ENCODE measurements around the gene CSDE1. TPM values are rescaled to one million over a fixed set of nuclear protein-coding genes. Genes with fewer than 3 reads are reported as not detected.

CSDE1 gene
- polyA plus RNA-seq, 4 donors: 167 to 343 (median 183) TPM

DNA sequence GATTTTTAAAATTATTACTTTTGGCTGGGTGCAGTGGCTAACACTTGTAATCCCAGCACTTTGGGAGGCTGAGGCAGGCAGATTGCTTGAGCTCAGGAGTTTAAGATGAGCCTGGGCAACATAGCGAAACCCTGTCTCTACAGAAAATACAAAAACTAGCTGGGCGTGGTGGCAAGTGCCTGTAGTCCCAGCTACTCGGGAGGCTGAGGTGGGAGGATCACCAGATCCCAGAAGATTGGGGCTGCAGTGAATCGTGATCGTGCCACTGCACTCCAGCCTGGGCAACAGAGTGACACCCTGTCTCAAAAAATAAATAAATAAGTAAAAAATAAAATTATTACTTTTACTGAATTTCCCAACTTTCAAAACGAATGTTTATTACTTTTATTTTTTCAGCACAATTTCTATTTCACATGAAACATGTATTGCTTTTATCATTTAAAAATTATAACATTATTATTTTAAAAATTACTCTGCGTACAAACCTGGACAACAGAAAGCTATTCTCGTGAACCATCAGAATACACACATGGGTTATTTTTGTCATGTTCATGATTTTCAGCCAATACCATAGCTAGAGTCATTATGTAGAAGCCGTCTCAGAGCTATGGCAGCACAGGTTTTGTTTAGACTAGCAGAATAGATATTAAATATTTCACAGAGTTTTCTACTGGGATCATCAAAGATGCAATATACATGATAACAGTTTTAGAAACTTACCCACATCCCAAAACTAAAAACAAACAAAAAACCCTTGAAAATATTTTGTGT lies 63.1 kb downstream of the CSDE1 start:
- Histone ChIP-seq H3K27ac (ENCODE audit: low read depth in 1 of 3, low read length in 2 of 3) (no peak overlapping the region), H3K36me3 (ENCODE audit: control insufficient read depth in 3 of 3, insufficient read depth in 2 of 3, low read depth in 1 of 3, low read length in 3 of 3) (no peaks in the 10 kb centered on the region), H3K9me3 (ENCODE audit: control insufficient read depth in 2 of 2, insufficient read depth in 1 of 2, low read depth in 1 of 2, low read length in 1 of 2) (no peaks in the 10 kb centered on the region), H3K4me1 (ENCODE audit: control insufficient read depth in 3 of 3, insufficient read depth in 2 of 3, low read depth in 1 of 3, low read length in 2 of 3) (no peaks in the 10 kb centered on the region), H3K27me3 (ENCODE audit: control insufficient read depth in 3 of 3, insufficient read depth in 3 of 3, low read length in 3 of 3) (no peaks in the 10 kb centered on the region), H3K4me3 (ENCODE audit: low read depth in 1 of 3, low read length in 3 of 3) (no peak overlapping the region)
- DNase-seq: no peak
- WGBS, 3 donors: 80 to 83% (median 81%) methylated on average over 9 of the region's 9 CpGs
- no peak for FAIRE-seq

DNA sequence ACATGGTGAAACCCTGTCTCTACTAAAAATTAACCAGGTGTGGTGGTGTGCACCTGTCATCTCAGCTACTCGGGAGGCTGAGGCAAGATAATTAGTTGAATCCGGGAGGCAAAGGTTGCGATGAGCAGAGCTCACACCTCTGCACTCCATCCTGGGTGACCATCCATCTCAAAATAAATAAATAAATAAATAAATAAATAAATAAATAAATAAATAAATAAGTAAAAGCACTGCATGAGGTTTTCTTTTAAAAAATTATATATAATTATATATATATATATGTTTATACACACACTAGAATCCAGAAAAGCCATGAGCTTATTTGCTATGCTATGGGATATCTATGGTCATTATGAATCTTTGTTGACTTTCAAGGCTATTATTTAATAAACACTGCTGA lies 64.8 kb downstream of the CSDE1 start:
- Histone ChIP-seq H3K27ac (ENCODE audit: low read depth in 1 of 3, low read length in 2 of 3) (no peak overlapping the region), H3K9me3 (ENCODE audit: control insufficient read depth in 2 of 2, insufficient read depth in 1 of 2, low read depth in 1 of 2, low read length in 1 of 2) (no peaks in the 10 kb centered on the region), H3K4me1 (ENCODE audit: control insufficient read depth in 3 of 3, insufficient read depth in 2 of 3, low read depth in 1 of 3, low read length in 2 of 3) (no peaks in the 10 kb centered on the region), H3K36me3 (ENCODE audit: control insufficient read depth in 3 of 3, insufficient read depth in 2 of 3, low read depth in 1 of 3, low read length in 3 of 3) (no peaks in the 10 kb centered on the region), H3K4me3 (ENCODE audit: low read depth in 1 of 3, low read length in 3 of 3) (no peak overlapping the region), H3K27me3 (ENCODE audit: control insufficient read depth in 3 of 3, insufficient read depth in 3 of 3, low read length in 3 of 3) (no peaks in the 10 kb centered on the region)
- FAIRE-seq (no peak), DNase-seq (no peak)
- 87 to 91% (median 88%) methylated on average over 3 of the region's 3 CpGs for WGBS, 3 donors

DNA sequence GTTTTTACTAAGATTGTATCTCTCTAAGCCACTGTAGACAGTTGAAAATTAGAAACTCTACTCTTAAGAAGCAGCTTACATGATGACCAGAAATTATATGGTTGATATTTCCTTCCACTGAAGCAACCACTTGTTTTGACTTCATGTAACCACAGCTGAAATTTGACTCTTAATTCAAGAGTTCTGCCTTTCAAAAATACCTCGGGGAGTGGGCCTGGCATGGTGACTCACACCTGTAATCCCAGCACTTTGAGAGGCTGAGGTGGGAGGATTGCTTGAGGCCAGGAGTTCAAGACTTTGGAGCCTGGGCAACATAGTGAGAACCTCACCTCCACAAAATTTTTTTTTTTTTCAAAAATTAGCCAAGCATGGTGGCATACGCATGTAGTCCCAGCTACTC lies 66.7 kb downstream of the CSDE1 start:
- DNase-seq (no peak), FAIRE-seq (no peak)
- Histone ChIP-seq H3K36me3 (ENCODE audit: control insufficient read depth in 3 of 3, insufficient read depth in 2 of 3, low read depth in 1 of 3, low read length in 3 of 3) (no peaks in the 10 kb centered on the region), H3K4me3 (ENCODE audit: low read depth in 1 of 3, low read length in 3 of 3) (no peak overlapping the region), H3K27ac (ENCODE audit: low read depth in 1 of 3, low read length in 2 of 3) (no peak overlapping the region), H3K27me3 (ENCODE audit: control insufficient read depth in 3 of 3, insufficient read depth in 3 of 3, low read length in 3 of 3) (peaks cover 0 to 2% (median 0%) of the 10 kb centered on the region in 3 donors), H3K9me3 (ENCODE audit: control insufficient read depth in 2 of 2, insufficient read depth in 1 of 2, low read depth in 1 of 2, low read length in 1 of 2) (no peaks in the 10 kb centered on the region), H3K4me1 (ENCODE audit: control insufficient read depth in 3 of 3, insufficient read depth in 2 of 3, low read depth in 1 of 3, low read length in 2 of 3) (no peaks in the 10 kb centered on the region)
- WGBS, 3 donors: 72 to 87% (median 80%) methylated on average over 2 of the region's 2 CpGs

DNA sequence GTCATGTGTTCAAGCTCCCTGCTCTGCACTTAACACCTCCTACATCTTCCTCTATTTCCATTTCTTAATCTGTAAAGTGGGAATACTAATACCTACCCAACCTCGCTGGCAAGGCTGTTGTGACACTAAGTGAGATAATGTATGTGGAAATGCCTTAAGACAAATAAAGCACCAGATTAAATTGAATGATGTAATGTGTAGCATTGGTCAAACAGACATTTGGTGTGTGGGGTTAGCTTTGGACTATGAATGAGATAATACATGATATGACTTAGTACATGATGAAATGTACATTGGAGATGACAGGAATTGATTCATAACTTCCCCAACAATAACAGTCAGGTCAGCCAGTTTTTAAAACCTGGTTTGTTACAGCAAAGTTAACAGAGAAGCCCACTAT lies 67.6 kb downstream of the CSDE1 start:
- no peaks in the 10 kb centered on the region for H3K4me1 ChIP-seq (ENCODE audit: control insufficient read depth in 3 of 3, insufficient read depth in 2 of 3, low read depth in 1 of 3, low read length in 2 of 3)
- H3K4me3 ChIP-seq (ENCODE audit: low read depth in 1 of 3, low read length in 3 of 3): no peak overlapping the region
- H3K27me3 ChIP-seq (ENCODE audit: control insufficient read depth in 3 of 3, insufficient read depth in 3 of 3, low read length in 3 of 3): peaks cover 0 to 2% (median 0%) of the 10 kb centered on the region in 3 donors
- no peak for FAIRE-seq
- no peak overlapping the region for H3K27ac ChIP-seq (ENCODE audit: low read depth in 1 of 3, low read length in 2 of 3)
- no peaks in the 10 kb centered on the region for H3K9me3 ChIP-seq (ENCODE audit: control insufficient read depth in 2 of 2, insufficient read depth in 1 of 2, low read depth in 1 of 2, low read length in 1 of 2)
- 76 to 83% (median 77%) methylated on average over 1 of the region's 1 CpG for WGBS, 3 donors
- no peaks in the 10 kb centered on the region for H3K36me3 ChIP-seq (ENCODE audit: control insufficient read depth in 3 of 3, insufficient read depth in 2 of 3, low read depth in 1 of 3, low read length in 3 of 3)
- no peak for DNase-seq

DNA sequence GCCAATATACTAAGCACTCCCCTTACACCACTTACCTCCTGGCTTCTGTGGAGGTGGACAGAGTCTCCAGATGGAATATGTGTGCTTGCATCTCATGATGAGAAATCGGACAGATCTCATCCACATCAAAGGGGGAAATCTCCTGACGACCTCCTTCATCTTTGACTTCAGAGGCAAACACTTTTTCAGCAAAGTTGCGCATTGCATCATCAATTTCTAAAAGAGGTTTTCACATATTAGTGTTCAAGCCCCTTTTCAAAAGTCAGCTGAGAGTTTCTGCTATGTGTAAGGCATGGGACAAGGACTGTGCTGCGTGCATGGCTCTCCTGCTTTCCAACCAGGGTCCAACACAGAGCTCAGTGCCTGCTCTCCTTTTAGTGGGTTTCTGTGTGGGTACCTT lies 69.3 kb downstream of the CSDE1 start:
- Histone ChIP-seq H3K36me3 (ENCODE audit: control insufficient read depth in 3 of 3, insufficient read depth in 2 of 3, low read depth in 1 of 3, low read length in 3 of 3) (no peaks in the 10 kb centered on the region), H3K27ac (ENCODE audit: low read depth in 1 of 3, low read length in 2 of 3) (no peak overlapping the region), H3K4me3 (ENCODE audit: low read depth in 1 of 3, low read length in 3 of 3) (no peak overlapping the region), H3K9me3 (ENCODE audit: control insufficient read depth in 2 of 2, insufficient read depth in 1 of 2, low read depth in 1 of 2, low read length in 1 of 2) (no peaks in the 10 kb centered on the region), H3K4me1 (ENCODE audit: control insufficient read depth in 3 of 3, insufficient read depth in 2 of 3, low read depth in 1 of 3, low read length in 2 of 3) (no peaks in the 10 kb centered on the region), H3K27me3 (ENCODE audit: control insufficient read depth in 3 of 3, insufficient read depth in 3 of 3, low read length in 3 of 3) (peaks cover 0 to 2% (median 0%) of the 10 kb centered on the region in 3 donors)
- FAIRE-seq: no peak
- DNase-seq: no peak
- 74 to 89% (median 85%) methylated on average over 4 of the region's 4 CpGs for WGBS, 3 donors

DNA sequence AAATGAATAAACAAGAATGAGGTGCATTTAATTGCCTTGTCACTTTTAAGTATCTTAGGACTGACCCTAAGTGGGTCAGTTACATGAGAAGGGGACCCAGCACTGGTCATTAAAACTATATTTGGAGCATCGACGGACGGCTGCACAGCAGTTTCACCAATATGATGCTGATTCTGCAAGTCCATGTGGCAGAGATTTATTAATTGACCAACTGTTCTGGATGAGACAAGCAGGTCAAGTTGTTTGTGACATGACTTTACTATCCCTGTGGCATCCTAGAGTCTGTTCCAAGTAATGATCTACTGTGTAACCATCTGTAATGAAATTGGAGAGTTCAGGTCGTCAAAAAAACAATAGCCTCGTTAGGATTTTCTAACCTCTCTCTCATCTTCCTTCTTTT lies 71.9 kb downstream of the CSDE1 start:
- Histone ChIP-seq H3K4me3 (ENCODE audit: low read depth in 1 of 3, low read length in 3 of 3) (no peak overlapping the region), H3K27ac (ENCODE audit: low read depth in 1 of 3, low read length in 2 of 3) (no peak overlapping the region), H3K27me3 (ENCODE audit: control insufficient read depth in 3 of 3, insufficient read depth in 3 of 3, low read length in 3 of 3) (peaks cover 0 to 2% (median 0%) of the 10 kb centered on the region in 3 donors), H3K4me1 (ENCODE audit: control insufficient read depth in 3 of 3, insufficient read depth in 2 of 3, low read depth in 1 of 3, low read length in 2 of 3) (no peaks in the 10 kb centered on the region), H3K9me3 (ENCODE audit: control insufficient read depth in 2 of 2, insufficient read depth in 1 of 2, low read depth in 1 of 2, low read length in 1 of 2) (no peaks in the 10 kb centered on the region), H3K36me3 (ENCODE audit: control insufficient read depth in 3 of 3, insufficient read depth in 2 of 3, low read depth in 1 of 3, low read length in 3 of 3) (no peaks in the 10 kb centered on the region)
- FAIRE-seq (no peak), DNase-seq (no peak)
- 85 to 86% (median 85%) methylated on average over 5 of the region's 5 CpGs for WGBS, 3 donors

DNA sequence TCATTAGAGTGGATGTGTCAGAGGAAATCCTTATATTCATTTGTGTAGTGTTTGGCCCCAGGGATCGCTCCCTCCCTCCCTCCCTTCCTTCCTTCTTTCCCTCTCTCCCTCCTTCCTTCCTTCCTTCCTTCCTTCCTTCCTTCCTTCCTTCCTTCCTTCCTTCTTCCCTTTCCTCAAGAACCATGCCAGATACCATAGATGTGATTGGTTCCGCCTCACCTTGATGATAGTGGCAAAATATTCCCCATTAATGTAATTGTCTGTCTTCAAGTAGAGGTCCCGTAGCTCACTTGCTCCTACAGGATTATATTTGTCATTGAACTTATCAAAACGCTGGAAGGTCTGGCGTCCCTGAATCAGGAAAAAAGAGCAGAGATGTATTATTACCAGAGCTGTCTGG lies 80.1 kb downstream of the CSDE1 start:
- H3K4me1 ChIP-seq (ENCODE audit: control insufficient read depth in 3 of 3, insufficient read depth in 2 of 3, low read depth in 1 of 3, low read length in 2 of 3): no peaks in the 10 kb centered on the region
- no peaks in the 10 kb centered on the region for H3K9me3 ChIP-seq (ENCODE audit: control insufficient read depth in 2 of 2, insufficient read depth in 1 of 2, low read depth in 1 of 2, low read length in 1 of 2)
- no peak overlapping the region for H3K4me3 ChIP-seq (ENCODE audit: low read depth in 1 of 3, low read length in 3 of 3)
- H3K36me3 ChIP-seq (ENCODE audit: control insufficient read depth in 3 of 3, insufficient read depth in 2 of 3, low read depth in 1 of 3, low read length in 3 of 3): no peaks in the 10 kb centered on the region
- H3K27ac ChIP-seq (ENCODE audit: low read depth in 1 of 3, low read length in 2 of 3): no peak overlapping the region
- DNase-seq: no peak
- no peak for FAIRE-seq
- H3K27me3 ChIP-seq (ENCODE audit: control insufficient read depth in 3 of 3, insufficient read depth in 3 of 3, low read length in 3 of 3): peaks cover 0 to 9% (median 0%) of the 10 kb centered on the region in 3 donors
- 81 to 83% (median 82%) methylated on average over 5 of the region's 5 CpGs for WGBS, 3 donors

DNA sequence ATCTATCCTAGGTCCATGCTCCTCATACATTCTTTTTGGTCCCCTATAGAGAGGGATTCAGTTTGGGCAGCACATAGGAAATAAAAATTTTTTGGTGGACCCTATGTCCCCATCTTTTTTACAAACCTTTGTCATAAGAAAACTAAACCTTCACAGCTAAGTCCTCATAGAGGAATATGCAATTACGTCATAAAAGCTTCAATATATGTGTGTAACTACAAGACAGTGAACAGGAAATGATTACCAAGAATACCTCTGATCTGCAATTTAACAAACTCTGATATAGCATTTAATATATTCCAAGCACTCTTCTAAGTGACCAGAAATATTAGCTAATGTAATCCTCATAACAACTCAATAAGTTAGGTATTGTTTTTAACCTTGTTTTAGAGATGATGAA lies 81.7 kb downstream of the CSDE1 start:
- H3K36me3 ChIP-seq (ENCODE audit: control insufficient read depth in 3 of 3, insufficient read depth in 2 of 3, low read depth in 1 of 3, low read length in 3 of 3): no peaks in the 10 kb centered on the region
- FAIRE-seq (no peak), DNase-seq (no peak)
- no peaks in the 10 kb centered on the region for H3K4me1 ChIP-seq (ENCODE audit: control insufficient read depth in 3 of 3, insufficient read depth in 2 of 3, low read depth in 1 of 3, low read length in 2 of 3)
- 73 to 93% (median 88%) methylated on average over 1 of the region's 1 CpG for WGBS, 3 donors
- peaks cover 0 to 9% (median 0%) of the 10 kb centered on the region in 3 donors for H3K27me3 ChIP-seq (ENCODE audit: control insufficient read depth in 3 of 3, insufficient read depth in 3 of 3, low read length in 3 of 3)
- no peak overlapping the region for H3K27ac ChIP-seq (ENCODE audit: low read depth in 1 of 3, low read length in 2 of 3)
- no peaks in the 10 kb centered on the region for H3K9me3 ChIP-seq (ENCODE audit: control insufficient read depth in 2 of 2, insufficient read depth in 1 of 2, low read depth in 1 of 2, low read length in 1 of 2)
- no peak overlapping the region for H3K4me3 ChIP-seq (ENCODE audit: low read depth in 1 of 3, low read length in 3 of 3)

DNA sequence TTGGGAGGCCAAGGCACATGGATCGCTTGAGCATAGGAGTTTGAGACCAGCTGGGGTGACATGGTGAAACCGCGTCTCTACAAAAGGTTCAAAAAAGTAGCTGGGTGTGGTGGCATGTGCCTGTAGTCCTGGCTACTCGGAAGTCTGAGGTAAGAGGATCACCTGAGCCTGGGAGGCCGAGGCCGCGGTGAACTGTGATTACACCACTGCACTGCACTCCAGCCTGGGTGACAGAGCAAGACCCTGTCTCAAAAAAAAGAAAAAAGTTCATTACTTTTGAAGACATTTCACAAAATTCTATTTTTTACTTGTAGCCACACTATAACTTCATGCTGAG lies 85.9 kb downstream of the CSDE1 start:
- H3K27ac ChIP-seq (ENCODE audit: low read depth in 1 of 3, low read length in 2 of 3): no peak overlapping the region
- DNase-seq: no peak

More for the DNA sequence above, 85.9 kb downstream of the CSDE1 start:
- Histone ChIP-seq H3K4me1 (ENCODE audit: control insufficient read depth in 3 of 3, insufficient read depth in 2 of 3, low read depth in 1 of 3, low read length in 2 of 3) (peaks cover 0 to 5% (median 3%) of the 10 kb centered on the region in 3 donors), H3K9me3 (ENCODE audit: control insufficient read depth in 2 of 2, insufficient read depth in 1 of 2, low read depth in 1 of 2, low read length in 1 of 2) (no peaks in the 10 kb centered on the region), H3K27me3 (ENCODE audit: control insufficient read depth in 3 of 3, insufficient read depth in 3 of 3, low read length in 3 of 3) (peaks cover 0 to 13% (median 0%) of the 10 kb centered on the region in 3 donors), H3K36me3 (ENCODE audit: control insufficient read depth in 3 of 3, insufficient read depth in 2 of 3, low read depth in 1 of 3, low read length in 3 of 3) (no peaks in the 10 kb centered on the region), H3K4me3 (ENCODE audit: low read depth in 1 of 3, low read length in 3 of 3) (no peak overlapping the region)
- no peak for FAIRE-seq
- 68 to 85% (median 76%) methylated on average over 7 of the region's 7 CpGs for WGBS, 3 donors
